Measurements from ENCODE around the gene GLI3. TPM values are rescaled to one million over a fixed set of nuclear protein-coding genes. Genes with fewer than 3 reads are reported as not detected.
A peak's percentile ranks its signal among the peaks of the same experiment; 100 is the strongest.

Gene GLI3
- total and polyA plus RNA-seq, 2 of the 4 experiments (the other 2 are of a cell fraction) = 1.3 to 3.9 TPM

- Histone ChIP-seq H3K56ac (ENCODE audit: extremely low read depth, insufficient read depth, low read length) (no peak overlapping the region), H3K79me1 (ENCODE audit: low read depth in 1 of 2, low read length in 2 of 2) (no peaks in the 10 kb centered on the region), H3K4me2 (ENCODE audit: low read depth, low read length) (no peak overlapping the region), H3K9ac (ENCODE audit: low read depth, low read length) (no peak overlapping the region), H2AFZ (replicated peaks; ENCODE audit: low read length, poor library complexity) (peak overlapping the region; percentile 45), H3K23ac (ENCODE audit: low read depth, low read length) (no peak overlapping the region), H2AK5ac (ENCODE audit: low read depth, low read length) (no peak overlapping the region; the same call in 1 of the 2 replicates), H4K20me1 (ENCODE audit: insufficient read depth, low read length) (no peaks in the 10 kb centered on the region), H2AK9ac (replicated peaks; ENCODE audit: low read depth, low read length, poor library complexity) (peak overlapping the region; percentile 15), H3K4me1 (ENCODE audit: control insufficient read depth, insufficient read depth, low read length) (peaks cover 15% of the 10 kb centered on the region), H2BK15ac (ENCODE audit: low read depth, low read length) (peak overlapping the region; percentile 66; the same call in 1 of the 3 replicates), H2BK20ac (ENCODE audit: low read depth, low read length) (0 out of 2 replicates have a peak overlapping the region, but pooled peaks have one; percentile 16), H3K9me3 (ENCODE audit: control insufficient read depth, insufficient read depth, low read length) (no peaks in the 10 kb centered on the region), H4K91ac (ENCODE audit: insufficient read depth, low read depth, low read length) (peak overlapping the region; percentile 31; the same call in 1 of the 2 replicates), H3K4ac (ENCODE audit: low read depth, low read length) (peak overlapping the region; percentile 37; the same call in 1 of the 2 replicates), H4K8ac (ENCODE audit: low read depth in 2 of 2, low read length in 2 of 2) (peak overlapping the region in 1 of 2 experiments; percentile 36; a peak in 1 of 4 replicates), H2BK5ac (ENCODE audit: low read depth, low read length, poor library complexity, severe bottlenecking) (no peak overlapping the region), H3K18ac (ENCODE audit: low read depth, low read length) (no peak overlapping the region), H4K5ac (ENCODE audit: low read depth, low read length) (no peak overlapping the region), H3K27ac (ENCODE audit: insufficient read depth, low read length) (no peak overlapping the region), H3K9me1 (ENCODE audit: insufficient read depth, low read length) (no peaks in the 10 kb centered on the region; the same call in 1 of the 2 replicates), H2BK120ac (ENCODE audit: low read depth, low read length) (peak overlapping the region; percentile 37), H3K27me3 (ENCODE audit: control insufficient read depth, insufficient read depth, low read length) (no peaks in the 10 kb centered on the region), H3K4me3 (ENCODE audit: insufficient read depth, low read depth, low read length) (no peak overlapping the region), H3K36me3 (ENCODE audit: control insufficient read depth, insufficient read depth, low read length) (no peaks in the 10 kb centered on the region), H3K14ac (replicated peaks; ENCODE audit: low read depth, low read length) (0 out of 2 replicates have a peak overlapping the region, but pooled peaks have one; percentile 13)
- in situ Hi-C loops (cut with MboI; ENCODE audit: low sequenced_read_pairs) (no loop called here), intact Hi-C loops (cut with micrococcal nuclease) (no loop called here), dilution Hi-C loops (cut with HindIII; ENCODE audit: low sequenced_read_pairs, unreplicated experiment) (no loop called here)
- TF ChIP-seq MAZ (IDR thresholded peaks at IDR 0.05; ENCODE audit: borderline replicate concordance, low read depth, low read length) = no peak
- TF ChIP-seq MXI1 (IDR thresholded peaks at IDR 0.05; ENCODE audit: borderline replicate concordance, low read depth, low read length) = no peak
- no peak for TF ChIP-seq BHLHE40 (IDR thresholded peaks at IDR 0.05; ENCODE audit: low read depth, low read length)
- TF ChIP-seq NFE2L2 (IDR thresholded peaks at IDR 0.05; ENCODE audit: low read depth, low read length) = no peak
- TF ChIP-seq RFX5 (IDR thresholded peaks at IDR 0.05; ENCODE audit: low read depth, low read length) = no peak
- TF ChIP-seq CTCF (conservative IDR thresholded peaks at IDR 0.05; ENCODE audit: low read depth, low read length) = no peak
- no peak for TF ChIP-seq POLR2A (IDR thresholded peaks at IDR 0.05; ENCODE audit: low read depth, low read length)
- TF ChIP-seq CEBPB (IDR thresholded peaks at IDR 0.05; ENCODE audit: low read depth, low read length) = no peak
- TF ChIP-seq SMC3 (IDR thresholded peaks at IDR 0.05; ENCODE audit: low read depth, low read length) = no peak
- TF ChIP-seq MAFK (IDR thresholded peaks at IDR 0.05; ENCODE audit: low read depth, low read length) = no peak
- no peak for TF ChIP-seq RAD21 (IDR thresholded peaks at IDR 0.05; ENCODE audit: low read length)
- TF ChIP-seq ELK1 (IDR thresholded peaks at IDR 0.05; ENCODE audit: borderline replicate concordance, low read depth, low read length) = no peak
- no peak for TF ChIP-seq RCOR1 (IDR thresholded peaks at IDR 0.05; ENCODE audit: insufficient replicate concordance, low read length)
- no peak for TF ChIP-seq FOS (IDR thresholded peaks at IDR 0.05; ENCODE audit: low read depth, low read length)
- TF ChIP-seq CHD1 (IDR thresholded peaks at IDR 0.05; ENCODE audit: low read depth, low read length) = no peak
- no peak for TF ChIP-seq USF2 (IDR thresholded peaks at IDR 0.05; ENCODE audit: low read depth, low read length)
- CTCF ChIA-PET = no interaction called here
- no CpG with 5 or more reads among the region's 3 CpGs for WGBS, 2 experiments (ENCODE audit: extremely low coverage in 2 of 2, insufficient read length in 1 of 2)
- no TSS peak for BruUV-seq (replicated peaks)
- POLR2A ChIA-PET (ENCODE audit: unreplicated experiment) = no interaction called here
- ATAC-seq (ENCODE audit: low read depth) (no peak), DNase-seq (peak; percentile 35)
These were observed 311.1 kb downstream of the GLI3 start for GRCh38 chr7:41925946-41926345.

Data from IMR-90 (cell line).